GM19452 (cell line): ENCODE measurements around the gene ARHGEF10L.

Experiments
- ATAC-seq: cut with Tn5 transposase; IDR thresholded peaks from one replicate; pipeline ENCODE4 v1.9.1; 2021; ENCODE audit not compliant: unreplicated experiment

Gene ARHGEF10L

DNA sequence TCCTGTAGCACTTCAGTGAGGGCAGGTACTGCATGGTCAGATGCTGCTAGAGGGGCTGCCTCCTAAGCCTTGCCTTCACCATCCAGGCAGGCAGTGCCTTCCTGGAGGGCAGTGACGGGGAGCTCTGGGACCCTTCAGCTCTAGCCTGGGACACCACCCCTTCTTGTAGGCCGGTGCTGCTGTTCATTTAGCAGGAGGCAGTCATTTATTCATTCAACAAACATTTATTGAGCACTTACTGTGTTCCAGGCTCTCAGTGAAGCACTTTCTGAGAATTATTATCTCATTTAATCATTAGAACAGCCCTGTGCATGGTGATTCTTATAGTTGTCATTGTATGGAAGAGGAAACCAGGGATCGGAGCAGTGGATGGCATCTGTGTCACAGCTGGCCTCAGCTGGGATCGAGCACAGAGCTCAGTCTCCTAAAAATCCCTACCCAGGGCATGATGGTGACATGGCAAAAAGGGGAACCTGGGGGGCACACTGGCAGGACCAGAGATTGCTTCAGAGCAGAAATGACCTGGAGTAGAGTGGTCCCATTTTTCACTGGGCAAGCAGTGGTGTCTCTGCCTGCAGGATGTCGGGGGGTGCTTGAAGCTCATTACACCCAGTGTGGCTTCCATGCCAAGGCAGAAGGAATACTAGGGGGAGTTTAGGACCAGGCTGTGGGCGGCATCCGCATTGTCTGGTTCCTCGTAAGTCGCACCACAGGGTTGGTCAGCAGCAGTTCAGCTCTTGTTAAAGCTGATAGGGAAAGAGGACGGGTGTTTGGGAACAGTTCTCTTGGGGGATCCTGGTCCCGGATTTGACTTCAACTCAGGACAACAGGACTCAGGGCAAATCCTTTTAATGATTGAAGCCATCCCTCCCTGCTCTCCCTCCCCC, 28.8 kb downstream of the ARHGEF10L start:
- ATAC-seq = no peak

DNA sequence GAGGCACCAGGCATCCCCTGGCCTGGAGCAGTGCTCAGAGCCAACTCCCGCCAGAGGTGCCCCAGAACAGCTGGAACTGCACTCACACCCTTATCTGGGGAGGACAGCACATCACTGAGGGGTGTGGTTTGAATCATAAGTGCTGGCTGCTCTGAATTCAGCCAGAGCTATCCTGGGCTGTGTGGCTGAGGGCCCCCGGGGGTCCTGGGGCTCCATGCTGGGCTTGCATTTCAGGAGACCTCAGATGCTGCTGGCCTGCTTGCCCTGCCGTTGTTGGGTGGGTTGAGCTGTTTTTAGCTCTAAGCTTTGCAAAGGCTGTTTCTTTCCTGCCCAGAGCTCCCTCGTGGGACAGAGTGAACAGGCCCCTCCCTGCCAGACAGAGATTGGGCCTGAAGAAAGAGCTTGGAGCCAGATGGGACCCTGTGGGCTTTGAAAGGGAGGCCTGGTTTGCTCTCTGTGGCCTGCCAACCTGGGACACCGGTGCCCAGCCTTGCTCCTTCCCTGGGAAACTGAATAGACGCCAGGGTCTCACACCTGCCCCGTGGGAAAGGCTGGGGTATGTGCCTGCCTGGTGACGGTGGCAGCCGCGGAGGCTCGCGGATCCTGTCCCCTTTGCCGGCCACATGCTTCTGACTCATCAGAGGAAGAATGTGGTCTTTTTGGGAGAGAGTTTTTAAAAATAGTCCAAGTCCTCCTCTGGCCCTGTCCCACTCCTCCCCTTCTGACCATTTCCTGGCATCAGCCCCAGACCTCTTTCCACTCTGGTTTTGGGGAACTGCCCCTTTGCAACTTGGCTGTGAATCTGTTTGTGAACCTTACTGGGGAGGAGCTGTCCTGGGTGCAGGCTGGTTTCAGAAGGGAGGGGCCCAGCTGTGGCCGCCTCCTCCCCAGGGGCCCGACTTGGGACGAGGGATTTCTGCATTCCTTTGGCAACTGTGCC, 30.0 kb downstream of the ARHGEF10L start:
- ATAC-seq = no peak

DNA sequence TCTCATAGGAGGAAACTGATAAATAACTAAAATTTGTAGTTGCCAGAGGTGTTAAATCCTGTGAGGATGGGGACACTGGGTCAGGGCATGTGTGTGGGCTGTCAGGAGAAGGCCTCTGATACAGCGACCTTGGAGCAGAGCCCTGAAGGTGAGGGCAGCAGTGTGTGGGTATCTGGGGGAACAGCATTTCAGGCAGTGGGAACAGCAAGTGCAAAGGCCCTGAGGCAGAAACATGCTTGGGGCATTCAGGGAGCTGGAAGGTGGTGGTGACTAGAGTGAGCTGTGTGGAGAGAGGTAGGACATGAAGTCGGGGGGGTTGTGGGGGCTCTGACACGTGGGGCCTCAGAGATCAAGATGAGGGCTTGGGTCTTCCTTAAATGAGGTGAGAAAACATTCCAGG, 30.7 kb downstream of the ARHGEF10L start:
- no peak for ATAC-seq

DNA sequence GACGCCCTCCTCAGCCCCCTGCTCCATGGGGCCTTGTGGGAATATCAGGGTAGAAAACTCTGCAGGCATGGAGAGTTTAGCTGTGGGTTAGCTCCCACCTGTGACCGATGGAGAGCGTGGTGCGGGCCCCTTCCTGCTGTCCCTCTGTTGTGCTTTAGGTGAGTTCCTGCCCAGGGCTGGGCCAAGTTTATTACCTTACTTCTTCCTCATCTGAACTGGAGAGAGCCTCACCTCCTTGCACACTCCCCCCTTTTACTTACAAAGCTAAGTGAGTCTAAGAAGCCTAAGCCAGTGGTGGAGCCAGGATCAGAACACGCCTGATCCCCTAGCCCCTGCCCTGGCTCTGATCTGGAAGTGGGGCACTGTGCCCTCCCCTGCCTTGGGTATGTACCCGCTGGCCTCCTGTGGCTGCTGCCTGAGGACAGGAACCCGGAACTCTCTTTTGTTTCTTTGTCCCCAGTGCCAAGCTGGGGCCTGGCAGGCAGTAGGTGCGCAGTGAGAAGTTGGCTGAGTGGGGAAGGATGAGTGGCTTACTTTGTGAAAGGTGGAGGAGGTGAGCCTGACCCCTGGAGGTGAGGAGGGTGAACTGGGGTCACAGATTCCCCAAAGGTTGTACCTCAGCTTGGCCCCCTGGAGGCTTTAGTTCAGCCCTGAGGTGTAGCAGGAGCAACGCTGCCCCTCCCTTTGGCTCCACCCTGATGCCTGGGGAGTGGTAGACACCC, 32.9 kb downstream of the ARHGEF10L start:
- ATAC-seq = no peak

DNA sequence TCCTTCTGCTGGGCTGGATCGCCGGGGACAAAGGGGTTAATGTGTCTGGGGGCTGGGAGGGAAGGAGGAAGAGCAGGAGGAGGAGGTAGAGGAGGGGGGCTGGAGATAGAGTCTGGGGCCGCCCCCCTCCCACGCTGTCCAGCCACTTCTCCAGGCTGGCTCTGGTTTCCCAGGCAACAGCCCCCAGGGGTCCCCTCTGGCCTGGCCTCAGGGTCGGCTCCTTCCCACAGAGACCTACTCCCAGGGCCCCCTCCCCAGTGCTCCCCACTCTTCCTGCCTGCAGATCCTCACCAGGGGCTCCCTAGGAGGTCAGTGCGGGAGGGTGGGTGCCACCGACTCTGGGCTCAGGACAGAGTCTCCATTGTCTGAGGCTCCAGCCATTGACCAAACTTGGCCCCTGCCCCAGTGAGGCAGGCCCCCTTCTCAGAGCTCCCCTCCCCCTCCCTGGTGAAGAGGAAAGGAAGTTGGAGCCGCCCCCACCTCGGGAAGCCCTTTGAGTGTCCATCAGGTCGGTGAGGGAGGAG, 34.1 kb downstream of the ARHGEF10L start:
- no peak for ATAC-seq

DNA sequence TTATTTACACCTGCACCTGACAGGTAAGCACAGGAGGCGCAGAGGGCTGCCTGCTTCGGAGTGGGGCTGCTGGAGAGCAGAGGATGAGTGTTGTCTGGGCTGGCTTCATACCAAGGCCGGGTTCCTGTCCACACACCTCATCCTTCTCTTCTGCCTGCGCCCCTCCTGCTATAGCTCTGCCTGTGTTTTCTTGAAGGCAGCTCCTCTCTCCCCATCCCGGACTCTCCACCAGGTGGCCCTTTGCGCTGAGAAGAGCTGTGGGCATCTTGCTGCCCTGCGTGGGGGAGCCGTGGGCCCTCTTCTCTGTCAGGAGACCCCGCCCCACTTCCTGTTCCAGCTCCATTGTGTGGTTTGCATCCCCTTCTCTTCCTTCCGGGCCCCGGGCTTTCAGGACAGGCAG, 35.0 kb downstream of the ARHGEF10L start:
- ATAC-seq = no peak

DNA sequence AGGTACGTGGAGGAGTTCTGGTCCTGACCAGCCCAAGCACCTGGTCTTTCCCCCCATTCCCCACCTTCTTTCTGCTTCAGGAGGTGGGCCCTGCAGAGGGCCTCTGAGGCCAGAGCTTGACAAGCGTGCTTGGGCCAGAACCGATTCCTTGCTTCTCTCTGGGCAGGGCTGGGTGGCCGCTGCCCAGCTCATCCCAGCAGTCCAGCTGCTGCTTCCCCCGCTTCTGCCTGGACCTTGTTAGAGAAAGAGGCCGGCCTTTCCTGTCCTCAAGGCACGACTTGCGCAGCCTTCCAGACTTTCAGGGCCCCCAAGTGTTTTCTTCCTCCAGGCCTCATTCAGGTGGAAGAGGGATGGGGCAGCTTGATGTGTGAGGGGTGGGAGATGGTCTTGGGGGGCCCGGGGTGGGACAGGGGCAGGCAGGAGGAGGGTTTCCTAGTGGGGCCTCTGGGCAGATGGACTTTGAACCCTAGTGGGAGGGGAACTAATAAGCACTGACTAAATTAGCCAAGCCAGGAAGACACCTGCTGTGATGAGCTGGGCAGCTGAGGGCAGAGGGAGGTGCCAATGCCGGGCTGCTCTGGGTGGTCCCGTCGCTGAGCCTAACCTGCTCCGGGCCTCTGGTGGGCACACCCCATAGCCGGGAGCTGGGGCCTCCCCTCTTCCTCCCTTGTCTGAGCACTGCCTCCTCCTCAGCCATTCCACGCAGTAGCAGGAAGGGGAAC, 36.5 kb downstream of the ARHGEF10L start:
- no peak for ATAC-seq

DNA sequence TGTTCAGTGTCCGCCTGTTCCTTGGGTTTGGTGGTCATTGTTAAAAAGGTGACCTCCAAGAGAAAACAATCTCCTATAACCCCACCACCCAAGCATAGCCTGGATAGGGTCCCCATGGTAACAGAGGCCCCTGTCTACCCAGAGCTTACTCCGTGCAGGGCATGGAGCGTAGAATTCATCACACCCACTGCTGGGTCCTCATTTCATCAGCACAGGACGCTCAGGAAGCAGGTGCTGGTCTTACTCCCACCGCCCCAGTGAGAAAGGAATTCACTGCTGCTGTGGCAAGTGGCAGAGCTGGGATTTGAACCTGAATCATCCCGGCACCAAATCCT, 37.0 kb downstream of the ARHGEF10L start:
- no peak for ATAC-seq

DNA sequence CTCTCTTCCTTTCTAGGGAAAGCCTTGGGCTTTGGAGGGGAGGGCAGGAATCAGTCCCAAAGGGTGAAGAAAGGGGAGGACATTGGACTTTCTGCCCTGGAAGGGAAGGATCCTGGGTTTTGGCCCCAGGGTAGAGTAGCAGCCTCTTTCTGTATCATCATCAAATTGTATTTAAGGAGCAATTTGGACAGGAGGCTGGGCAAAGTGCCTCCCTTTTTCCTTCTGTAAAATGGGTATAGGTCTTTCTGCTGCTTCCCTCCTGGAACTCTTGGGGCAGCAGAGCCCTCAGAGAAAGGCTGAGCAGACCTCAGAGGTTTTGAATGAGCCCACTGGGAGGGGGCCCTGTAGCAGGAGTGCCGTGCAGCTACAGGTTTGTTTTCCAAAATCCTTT, 38.4 kb downstream of the ARHGEF10L start:
- ATAC-seq = no peak

DNA sequence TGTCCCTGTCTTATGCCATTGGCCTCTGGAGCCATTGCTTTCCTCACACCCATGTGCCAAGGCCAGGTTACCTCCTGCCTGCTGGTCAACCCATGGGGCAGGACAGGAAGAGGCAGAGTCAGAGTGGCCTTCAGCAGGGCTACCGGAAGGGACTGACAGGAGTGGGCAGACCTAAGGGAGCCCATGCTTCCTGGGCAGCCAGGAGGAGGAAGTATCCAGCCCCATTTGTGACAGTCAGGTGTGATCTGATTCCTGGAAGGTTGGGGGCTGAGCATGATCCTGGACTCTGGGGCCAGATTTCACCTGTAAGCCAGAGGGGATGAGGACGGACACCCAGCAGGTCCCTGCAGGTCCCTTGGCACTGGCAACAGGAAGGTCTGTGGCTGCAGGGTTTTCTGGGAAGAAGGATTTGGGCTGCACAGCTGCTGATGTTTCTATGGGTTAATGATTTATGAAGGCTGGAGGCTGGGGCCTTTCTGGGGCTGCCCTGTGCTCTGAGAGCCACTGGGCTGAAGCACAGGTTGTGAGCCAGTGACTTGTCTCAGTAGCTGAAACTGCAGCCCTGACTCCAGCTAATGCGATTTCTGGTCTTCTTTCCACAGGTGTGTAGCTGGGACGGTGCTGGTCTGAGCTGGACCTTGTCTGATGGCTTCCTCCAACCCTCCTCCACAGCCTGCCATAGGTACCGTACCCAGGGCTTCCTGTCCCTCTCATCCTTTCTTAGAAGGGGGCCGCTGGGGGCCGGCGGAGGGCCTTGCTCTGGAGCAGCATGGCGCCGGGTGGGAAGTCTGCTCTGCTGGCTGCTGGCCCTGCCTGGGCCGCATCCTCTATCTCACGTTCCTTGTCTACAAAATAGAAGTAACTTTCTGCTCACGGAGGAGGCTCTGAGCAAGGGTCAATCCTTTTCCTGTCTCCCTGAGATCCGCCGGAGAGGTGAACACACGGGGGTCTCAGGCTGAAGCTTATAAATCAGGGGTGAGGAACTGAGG, 40.7 kb downstream of the ARHGEF10L start:
- ATAC-seq = no peak

DNA sequence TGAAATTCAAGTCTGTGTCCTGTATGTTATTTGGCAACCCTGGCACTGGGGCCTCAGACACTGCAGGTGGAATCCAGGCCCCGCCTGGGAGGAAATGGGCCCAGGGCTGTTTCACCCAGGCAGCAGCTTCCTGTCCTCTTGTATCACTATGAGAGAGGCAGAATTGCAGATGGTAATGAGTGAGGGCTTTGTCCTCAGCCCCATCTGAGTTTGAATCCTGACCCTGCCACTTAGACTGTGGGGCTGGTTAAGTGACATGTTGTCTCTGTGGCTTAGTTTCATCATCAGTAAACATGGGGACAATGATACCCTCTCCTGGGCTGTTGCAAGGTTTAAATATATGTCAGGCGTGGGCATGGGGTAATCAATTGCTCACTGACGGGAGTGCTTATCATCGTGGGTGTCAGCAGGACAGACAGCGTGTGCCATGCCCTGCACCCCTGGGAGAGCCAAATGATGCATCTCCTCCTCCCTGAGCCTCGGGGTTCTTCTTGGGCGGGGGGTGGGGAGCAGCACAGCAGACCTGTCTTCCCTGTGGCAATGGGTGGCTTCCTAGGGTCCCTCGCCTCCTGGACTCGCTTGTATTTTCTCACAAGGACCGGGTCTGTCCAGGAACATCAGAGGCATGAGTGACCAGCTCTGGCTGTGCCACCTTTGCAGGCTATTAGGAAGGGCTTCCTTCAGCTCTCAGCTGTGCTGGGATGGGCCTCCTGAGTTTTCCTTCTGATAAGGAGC, 42.1 kb downstream of the ARHGEF10L start:
- no peak for ATAC-seq

DNA sequence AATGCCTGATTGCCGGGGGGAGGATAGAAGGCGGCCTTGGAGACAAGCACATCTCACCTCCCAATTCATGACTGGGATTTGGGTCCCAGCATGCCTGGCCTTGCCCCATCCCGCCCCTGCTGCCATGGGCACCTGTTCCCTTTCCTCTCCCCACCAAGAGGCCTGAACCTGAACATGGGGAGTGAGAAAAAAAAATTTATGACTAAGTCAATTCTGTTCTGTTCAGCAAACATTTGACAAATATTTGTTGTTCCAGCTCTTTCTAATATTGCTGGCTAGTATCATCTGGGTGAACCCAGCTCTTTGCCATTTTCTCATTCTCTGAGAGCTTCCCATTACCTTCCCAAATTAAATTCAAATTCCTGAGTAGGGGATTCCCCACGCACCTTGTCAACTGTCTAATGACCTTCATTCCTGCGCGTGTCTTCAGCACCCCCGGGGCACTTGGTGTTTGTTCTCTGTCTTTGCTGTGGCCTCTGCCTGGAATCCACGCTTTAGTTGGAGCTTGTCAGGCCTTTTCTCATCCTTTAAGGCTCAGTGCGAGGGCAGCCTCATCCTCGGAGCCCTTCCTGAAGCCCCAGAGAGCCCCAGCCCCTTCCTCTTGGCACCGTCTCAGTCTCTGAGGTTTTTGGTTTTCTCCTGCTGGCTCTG, 42.8 kb downstream of the ARHGEF10L start:
- no peak for ATAC-seq

DNA sequence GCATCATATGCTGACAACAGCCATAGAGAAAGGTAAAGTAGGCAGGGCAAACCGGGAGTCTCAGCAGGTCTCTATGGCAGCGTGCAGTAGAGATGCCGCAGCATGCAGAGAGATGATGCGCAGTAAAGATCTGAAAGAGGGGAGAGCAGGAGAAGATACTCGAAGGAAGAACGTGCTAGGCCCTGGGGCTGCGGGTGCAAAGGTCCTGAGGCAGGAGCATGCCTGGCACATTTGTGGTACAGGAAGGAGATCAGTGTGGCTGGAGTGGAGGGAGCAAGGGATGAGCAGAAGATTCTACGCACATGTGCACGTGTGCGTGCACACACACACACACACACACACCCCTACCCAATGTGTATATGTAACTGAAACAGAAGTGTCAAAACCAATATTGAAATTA, 45.0 kb downstream of the ARHGEF10L start:
- ATAC-seq = no peak

DNA sequence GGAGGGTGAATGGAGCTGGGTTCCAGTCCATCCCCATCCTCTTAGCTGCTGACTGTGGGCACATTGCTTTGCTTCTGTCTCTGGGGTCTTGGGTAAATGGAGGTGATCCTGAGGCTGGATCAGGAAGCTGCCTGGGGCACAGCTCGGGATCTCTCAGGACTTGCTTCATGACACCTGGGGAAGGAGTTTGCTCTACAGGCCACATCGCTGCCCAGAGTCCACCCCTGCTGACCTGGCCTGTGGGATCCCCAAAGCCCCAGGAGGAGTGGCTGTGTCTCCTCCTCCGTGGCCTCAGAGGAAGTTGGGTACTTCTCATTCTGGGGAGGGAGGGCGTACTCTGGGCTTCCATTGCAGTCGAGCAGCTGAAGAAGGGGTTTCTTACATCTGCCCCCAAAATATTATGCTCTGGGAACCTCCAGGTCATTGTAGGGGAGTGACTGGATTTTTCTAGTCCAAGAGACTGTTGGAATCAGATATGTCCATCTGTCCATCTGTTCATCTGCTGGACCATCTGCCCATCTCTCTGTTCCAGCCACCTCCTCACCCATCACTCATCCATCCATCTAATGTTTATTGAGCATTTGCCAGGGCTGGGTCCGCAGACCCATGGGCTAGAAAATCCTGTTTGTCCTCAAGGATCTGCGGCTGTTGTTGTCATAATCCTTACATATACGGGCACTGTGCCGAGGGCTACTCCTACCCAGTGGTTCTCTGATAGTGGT, 45.9 kb downstream of the ARHGEF10L start:
- ATAC-seq = no peak

DNA sequence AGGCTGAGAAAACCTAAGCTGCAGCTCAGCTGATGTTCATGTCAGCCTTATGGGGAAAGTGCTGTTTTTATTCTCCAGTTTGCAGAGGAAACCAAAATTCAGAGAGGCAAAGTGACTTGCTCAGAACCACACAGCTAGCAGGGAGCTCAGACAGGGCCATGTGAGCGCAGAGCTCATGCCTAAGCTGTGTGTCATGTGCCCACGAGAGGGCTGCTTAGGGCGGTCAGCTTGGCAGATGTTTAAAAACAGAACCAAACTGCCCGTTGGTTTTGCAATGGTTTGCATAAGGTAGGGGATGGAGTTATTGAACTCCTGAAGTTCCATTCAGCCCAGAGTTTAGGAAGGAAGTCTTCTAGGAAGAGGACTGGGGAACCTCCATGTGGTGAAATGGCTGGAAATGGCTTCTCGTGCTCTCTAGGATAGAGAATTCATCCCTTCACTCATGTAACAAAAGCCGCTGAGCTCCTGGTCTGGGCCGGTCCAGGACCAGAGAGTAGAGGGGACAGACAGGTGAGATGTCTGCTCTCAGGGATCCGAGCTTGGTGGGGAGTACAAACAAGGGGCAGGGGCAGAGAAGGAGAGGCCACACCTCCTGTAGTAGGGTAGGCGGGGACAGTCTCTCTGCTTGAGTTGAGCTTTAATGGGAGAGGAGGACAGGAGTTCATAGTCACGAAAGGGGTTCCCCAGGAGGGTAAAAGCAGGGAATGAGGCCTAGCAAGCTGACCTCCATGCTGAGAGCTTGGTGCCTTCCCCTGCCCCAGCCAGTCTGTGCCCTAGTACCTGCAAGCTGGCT, 46.9 kb downstream of the ARHGEF10L start:
- no peak for ATAC-seq

DNA sequence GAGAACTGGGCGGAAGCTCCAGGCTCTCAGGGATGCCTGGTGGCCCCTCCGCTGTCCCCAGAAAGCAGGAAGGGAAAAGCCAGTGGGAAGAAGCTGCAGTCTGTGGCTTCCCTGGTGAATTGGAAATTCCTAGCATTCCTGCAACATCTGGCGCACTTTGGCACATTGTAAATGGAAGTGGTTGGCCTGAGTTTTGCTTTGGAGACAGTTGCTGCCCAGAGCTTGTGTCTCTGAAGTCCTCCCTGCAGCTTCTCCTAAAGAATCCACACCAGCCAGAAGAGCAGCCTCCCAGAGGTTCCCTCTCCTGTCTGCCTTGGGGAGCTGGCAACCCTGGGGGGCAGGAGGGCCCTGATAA, 48.2 kb downstream of the ARHGEF10L start:
- ATAC-seq = no peak
